Neural progenitor cell (in vitro differentiated cells): ENCODE results near the gene DENND11.

Experiments
- EZH2 ChIP-seq: fragments of 200-600 bp; sonication (generic); IDR thresholded peaks from 2 replicates; pipeline ENCODE4 v1.6.1; 2017; ENCODE audit warnings: antibody characterized with exemption, mild to moderate bottlenecking, moderate library complexity
- TF ChIP-seq, protein P1 (sequence below): fragments of 200-600 bp; sonication (generic); IDR thresholded peaks from 2 replicates; pipeline ENCODE4 v1.5.1; 2017; ENCODE audit warnings: antibody characterized with exemption, mild to moderate bottlenecking

GRCh38 chr7:141748396-141748795, 46.4 kb upstream of the DENND11 start:
- TF ChIP-seq, protein P1, sequence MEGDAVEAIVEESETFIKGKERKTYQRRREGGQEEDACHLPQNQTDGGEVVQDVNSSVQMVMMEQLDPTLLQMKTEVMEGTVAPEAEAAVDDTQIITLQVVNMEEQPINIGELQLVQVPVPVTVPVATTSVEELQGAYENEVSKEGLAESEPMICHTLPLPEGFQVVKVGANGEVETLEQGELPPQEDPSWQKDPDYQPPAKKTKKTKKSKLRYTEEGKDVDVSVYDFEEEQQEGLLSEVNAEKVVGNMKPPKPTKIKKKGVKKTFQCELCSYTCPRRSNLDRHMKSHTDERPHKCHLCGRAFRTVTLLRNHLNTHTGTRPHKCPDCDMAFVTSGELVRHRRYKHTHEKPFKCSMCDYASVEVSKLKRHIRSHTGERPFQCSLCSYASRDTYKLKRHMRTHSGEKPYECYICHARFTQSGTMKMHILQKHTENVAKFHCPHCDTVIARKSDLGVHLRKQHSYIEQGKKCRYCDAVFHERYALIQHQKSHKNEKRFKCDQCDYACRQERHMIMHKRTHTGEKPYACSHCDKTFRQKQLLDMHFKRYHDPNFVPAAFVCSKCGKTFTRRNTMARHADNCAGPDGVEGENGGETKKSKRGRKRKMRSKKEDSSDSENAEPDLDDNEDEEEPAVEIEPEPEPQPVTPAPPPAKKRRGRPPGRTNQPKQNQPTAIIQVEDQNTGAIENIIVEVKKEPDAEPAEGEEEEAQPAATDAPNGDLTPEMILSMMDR = no peak
- TF ChIP-seq EZH2 = no peak
